Measurements from ENCODE around the gene MAP3K5.
"Not testable (repeated sequence)": the region's sequence is repeated elsewhere in the genome, so short reads cannot be mapped to it uniquely, and the experiment has no call there.

Gene MAP3K5

DNA sequence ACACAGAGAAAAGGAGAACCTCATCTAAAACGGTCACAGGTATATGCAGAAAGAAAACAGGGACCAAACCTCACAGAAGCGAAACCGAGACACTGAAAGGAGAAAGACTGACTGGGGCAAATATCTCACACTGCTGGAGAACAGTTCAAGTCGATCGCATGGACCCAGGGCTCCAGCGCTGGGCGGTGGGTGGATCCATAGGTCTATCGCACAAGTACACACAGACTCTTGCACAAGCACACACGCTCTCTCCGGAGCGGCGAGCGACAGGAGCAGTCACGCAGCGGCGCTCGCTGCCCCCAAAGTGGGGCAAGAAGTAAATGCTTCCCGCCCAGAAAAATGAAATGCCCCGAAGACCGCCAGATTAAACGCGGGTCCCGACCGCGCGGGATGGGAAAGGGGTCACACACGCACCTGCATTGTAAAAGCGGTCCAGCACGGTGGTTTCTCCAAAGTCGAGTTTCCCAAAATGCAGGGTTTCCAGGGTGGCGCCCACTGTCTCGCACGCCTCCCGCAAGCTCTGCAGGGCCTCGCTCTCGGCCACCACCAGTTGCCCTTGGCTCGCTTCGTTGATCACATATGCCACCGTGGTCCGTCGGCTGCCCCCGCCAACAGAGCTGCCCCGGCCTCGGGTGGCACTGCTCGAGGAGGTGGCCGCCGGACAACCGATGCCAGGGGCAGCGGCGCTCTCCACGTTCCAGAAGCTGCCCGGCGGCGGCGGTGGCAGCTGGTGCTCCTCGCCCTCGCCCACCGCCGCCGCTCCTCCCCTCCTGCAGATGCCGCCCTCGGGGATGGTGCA, 782 bp downstream of the MAP3K5 start:
- peak; percentile 40 for DNase-seq (ENCODE audit: low read depth, low spot score)

DNA sequence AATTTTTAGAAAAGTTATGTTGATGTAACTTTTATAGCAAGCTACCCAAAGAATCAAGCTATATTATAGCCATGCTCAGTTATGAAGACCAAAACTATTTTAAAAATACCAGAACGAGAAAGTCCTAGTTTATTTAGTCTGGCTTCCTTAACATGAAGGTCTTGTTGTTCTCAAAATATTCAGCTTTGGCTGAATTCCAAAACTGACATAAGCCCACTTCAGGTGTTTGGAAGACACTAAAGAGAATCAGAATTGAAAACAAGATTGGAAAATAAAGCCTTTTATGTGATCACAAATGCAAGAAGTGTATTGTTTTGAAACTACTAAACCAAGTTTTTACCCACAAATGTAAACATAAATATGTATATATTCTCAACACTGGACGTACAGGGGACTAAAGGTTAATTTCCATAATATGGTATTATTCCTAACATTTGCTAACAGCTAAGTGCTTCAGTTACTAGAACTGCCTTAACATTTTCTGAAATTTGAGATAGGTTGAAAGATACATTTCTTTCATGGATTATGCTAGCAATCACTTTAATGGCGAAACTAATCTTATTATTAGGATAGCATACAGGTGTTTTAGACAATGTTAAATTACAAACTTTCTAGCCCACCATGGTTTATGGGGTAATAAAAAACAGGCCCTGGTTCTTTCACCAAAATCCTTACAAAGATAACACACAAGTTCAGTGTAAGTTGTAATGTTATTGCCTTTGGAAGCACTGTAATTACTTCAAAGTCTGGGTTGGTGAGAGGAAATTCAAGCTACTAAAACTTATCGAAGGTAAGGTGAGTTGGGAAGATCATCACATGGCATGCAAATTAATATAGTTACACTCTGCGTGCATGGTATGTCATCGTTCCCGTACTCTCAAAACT, 1.6 kb downstream of the MAP3K5 start:
- DNase-seq (ENCODE audit: low read depth, low spot score) = no peak

DNA sequence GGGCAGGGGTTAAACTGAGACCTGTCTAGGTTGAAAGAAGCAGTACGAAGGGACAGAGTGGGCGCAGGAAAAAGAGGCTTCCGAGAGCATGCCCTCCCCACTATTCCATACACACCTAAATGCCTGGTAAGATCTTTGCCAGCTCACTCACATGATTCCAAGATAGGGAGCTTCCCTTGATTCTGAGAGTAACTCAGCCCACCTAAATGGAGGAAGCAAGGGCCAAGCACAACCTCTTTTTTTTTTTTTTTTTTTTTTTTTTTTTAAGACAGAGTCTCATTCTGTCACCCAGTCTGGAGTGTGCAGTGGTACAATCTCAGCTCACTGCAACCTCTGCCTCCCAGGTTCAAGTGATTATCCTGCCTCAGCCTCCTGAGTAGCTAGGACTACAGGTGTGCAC, 2.8 kb downstream of the MAP3K5 start:
- DNase-seq (ENCODE audit: low read depth, low spot score) = not testable (repeated sequence)

DNA sequence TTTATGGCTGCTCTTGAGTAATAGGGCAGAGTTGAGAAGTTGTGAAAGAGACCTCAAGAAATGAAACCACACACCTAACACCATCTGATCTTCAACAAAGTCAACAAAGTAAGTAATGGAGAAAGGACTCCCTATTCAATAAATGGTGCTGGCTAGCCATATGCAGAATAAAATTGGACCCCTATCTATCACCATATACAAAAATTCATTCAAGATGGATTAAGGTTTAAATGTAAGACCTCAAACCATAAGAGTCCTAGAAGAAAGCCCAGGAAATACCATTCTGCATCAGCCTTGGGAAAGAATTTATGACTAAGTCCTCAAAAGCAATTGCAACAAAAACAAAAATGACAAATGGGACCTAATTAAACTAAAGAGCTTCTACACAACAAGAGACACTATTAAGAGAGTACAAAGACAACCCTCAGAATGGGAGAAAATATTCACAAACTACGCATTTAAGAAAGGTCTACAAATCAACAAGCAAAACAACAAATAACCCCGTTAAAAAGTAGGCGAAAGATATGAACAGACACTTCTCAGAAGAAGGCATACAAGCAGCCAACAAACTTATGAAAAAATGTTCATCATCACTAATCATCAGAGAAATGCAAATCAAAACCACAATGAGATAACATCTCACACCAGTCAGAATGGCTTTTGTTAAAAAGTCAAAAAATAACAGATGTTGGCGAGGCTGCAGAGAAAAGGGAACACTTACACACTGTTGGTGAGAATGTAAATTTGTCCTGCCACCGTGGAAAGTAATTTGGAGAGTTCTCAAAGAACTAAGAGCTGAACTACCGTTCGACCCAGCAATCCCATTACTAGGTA, 4.0 kb downstream of the MAP3K5 start:
- DNase-seq (ENCODE audit: low read depth, low spot score) = no peak

DNA sequence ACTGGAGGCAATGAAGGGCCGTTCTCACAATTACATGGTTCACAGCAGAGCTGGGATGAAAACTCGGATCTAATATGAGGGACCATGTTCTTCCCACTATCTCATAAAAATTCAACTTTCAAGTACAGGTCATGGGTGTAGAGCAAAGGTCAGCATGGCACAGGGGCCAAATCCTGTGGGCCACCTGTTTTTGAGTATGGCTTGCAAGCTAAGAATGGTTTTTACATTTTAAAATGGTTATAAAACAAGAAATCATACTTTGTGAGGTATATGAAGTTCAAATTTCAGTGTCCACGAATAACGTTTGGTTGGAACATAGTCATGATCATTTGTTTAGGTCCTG, 4.6 kb downstream of the MAP3K5 start:
- no peak for DNase-seq (ENCODE audit: low read depth, low spot score)

DNA sequence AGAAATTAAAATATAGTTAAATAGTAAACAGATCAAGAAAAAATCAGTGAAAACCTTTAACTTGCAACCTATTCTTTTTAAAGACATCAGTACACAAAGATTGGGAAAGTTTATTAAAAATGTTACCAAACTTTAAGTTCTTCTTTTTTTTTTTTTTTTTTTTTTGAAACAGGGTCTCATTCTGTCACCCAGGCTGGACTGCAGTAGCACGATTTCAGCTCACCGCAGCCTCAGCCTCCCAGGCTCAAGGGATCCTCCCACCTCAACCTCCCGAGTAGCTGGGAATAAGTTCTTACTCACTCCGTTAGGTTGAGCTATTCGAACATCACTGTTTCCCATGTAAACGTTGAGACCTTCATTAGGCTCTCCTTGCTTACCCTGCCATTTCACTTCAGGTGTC, 5.6 kb downstream of the MAP3K5 start:
- no peak for DNase-seq (ENCODE audit: low read depth, low spot score)

DNA sequence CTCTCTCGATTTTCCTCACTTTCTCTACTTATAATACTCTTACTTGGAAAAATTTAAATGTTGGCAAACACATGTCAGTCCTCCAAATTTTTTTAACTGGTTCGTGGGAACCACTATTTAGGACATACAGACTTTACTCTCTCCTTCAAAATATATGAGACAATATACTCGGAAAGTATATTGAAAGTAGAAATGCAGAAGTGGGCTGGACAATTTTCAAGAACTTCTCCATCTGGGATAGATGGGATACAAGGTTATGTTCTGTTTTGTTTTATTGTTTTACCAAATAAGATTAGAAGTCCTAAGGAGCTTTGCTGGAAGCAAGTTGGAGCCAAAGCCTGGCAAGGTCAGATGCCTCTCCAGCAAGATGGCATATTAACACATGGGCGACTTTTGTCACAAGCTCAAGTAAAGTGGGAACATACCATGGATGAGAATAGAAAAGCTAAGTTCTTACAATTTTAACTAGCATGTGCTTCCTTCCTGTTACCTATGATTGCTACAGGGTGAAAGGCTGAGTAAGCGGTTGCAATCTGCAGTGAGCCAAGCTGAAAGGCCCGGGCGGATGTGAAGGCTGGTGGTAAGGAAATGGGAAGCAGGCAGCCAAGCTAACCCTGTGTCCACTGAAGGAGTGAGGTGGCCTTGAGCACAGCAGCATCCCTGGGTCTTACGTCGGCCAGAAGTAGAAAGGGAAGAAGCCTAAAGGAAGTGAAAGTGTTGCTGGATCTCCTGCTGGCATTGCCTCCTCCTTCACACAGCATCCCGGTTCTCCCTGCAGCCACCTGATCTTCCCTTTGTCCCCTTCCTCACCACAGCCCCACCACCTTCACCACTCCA, 7.1 kb downstream of the MAP3K5 start:
- DNase-seq (ENCODE audit: low read depth, low spot score) = no peak

DNA sequence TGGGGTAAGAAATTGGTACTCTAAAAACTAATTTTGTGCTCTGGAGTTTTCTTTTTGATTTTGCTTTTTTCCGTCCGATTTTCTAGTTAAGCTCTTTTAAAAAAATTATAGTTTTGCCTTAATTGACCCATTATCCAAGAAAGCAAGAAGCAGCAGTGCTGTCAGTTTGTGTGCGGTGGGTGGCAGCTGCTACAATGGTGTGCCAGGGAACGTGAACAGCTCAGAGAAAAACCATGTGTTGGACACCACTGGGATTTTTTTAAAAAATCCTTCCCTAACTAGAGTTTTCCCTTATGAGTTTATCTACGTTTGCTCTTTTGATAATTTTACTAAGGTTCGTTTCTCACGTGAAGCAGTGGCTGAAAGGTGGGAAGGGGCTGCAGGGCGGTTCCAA, 8.0 kb downstream of the MAP3K5 start:
- no peak for DNase-seq (ENCODE audit: low read depth, low spot score)

DNA sequence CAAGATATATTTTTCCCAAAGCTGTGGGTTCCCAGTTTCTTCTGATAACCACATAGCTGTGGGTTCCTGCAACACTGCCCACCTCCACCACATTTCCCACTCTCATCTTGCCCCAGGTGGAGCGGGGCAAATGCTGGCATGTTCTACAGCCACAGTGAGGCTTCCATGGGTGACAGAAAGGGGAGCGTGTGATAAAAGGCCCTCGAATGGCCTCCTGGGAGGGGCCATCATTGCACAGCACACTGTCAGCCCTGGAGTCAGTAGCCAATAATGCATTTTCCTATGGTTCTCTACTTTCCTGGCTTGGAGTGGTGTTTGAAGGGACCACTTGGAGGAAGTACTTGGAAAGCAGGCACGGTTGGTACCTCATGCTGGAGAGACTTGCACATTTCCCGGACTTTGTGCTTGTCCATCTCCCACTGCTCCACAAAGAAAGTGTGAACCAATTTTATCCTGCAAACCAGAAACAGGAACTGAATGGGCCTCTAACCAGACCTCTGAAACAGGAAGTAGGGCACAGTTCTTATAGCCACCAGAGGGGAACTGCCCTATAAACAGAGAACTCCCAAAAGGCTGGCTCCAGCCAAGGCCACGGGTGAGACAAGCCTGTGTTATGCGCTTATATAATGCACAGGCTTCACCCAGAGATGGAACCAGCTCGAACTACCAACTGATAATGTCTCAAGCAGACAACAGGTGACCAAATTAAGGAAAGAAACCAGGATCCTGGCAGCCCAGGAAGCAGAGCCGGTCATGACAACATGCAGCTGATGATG, 8.6 kb downstream of the MAP3K5 start:
- DNase-seq (ENCODE audit: low read depth, low spot score) = no peak

DNA sequence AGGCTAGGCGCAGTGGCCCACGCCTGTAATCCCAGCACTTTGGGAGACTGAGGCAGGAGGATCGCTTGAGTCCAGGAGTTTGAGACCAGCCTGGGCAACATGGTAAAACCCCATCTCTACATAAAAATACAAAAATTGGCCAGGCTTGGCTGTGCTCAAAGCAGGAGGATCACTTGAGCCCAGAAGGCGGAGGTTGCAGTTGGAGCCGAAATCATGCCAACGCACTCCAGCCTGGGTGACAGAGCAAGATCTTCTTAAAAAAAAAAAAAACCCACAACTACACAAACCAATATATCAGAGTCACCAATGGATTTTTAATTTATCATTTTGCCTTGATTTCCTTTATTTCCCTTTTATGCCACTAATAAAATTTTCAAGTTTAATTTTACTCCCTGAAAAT, 9.3 kb downstream of the MAP3K5 start:
- DNase-seq (ENCODE audit: low read depth, low spot score) = no peak

DNA sequence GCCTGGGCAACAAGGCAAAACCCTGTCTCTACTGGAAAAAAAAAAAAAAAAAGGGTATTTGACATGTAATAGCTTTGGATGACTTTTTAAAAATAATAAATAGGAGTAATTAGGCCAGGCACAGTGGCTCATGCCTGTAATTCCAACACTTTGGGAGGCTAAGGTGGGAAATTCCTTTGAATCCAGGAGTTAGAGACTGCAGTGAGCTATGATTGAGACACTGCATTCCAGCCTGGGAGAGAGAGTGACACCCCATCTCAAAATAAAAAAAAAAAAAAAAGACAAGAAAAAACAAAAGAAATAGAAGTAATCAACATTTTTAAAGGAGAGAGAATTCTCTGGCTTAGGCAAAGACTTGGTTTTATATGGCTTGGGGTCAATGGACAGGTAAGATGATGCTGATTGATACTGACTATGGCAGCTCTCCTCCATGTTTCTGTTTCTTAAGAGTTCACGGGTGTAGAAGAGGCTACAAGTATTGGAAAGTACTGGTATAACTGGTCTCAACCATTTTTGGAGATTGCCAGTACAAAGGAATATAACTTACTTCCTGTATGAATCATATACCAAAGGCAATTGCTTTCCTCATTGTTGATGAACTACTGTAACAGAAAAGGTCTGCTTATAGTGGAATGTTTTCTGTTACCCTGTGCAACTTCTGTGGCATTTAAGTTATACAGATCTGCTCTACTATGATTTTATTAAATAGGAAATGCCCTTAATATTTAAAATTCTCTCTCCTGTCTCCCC, 10.1 kb downstream of the MAP3K5 start:
- no peak for DNase-seq (ENCODE audit: low read depth, low spot score)

DNA sequence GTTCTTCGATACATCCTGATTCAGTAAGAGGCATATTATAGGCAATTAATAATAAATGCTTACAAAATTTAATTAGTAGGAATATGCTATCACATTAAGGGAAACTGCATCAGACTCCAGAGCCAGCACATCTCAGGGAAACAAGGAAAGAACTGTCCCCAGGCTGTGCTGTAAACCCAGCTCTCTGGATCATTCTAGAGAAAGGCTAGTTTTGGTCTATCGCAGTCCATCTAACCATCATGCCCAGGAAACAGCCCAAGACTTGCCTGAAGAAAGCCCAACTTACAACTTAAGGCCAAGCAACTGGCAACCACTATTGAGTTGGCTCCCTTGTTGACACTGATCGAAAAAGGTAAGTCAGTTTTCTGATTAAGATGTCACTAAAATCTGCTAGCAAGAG, 11.3 kb downstream of the MAP3K5 start:
- no peak for DNase-seq (ENCODE audit: low read depth, low spot score)

DNA sequence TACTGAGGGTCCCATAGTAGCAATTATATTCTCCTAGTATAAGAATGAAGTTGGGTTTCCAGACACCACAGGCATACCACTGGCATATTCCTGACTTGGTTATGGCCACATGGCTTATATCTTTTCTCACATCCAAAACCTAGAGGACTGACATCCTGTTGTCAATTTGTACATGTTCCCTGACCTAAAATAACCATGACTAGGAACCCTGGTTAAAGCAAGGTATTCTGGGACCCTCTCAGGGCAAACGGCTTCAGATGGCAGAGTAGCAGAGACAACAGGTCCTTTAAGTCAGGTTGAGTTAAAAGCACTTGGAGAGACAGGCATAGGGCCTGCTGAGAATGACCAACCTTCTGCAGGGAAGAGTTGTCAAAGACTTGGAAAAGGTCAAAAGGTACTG, 12.6 kb downstream of the MAP3K5 start:
- no peak for DNase-seq (ENCODE audit: low read depth, low spot score)

DNA sequence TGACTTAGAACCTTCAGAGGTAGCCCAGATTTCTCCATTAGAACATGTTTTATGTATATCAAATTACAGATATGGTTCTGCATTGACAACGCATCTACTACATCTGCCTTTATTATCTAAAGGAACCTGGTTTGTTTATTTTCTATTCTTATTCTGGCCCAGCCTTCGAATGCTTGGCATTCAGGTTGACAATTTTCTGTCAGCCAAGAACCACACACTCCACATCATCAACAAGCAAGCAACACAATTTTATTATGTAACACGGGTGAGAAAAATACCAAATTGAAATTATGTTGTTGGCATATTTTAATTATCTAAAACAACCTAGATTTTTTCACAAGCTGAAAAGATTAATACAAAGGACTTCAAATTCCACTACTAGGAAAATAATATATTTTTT, 14.6 kb downstream of the MAP3K5 start:
- DNase-seq (ENCODE audit: low read depth, low spot score) = no peak

DNA sequence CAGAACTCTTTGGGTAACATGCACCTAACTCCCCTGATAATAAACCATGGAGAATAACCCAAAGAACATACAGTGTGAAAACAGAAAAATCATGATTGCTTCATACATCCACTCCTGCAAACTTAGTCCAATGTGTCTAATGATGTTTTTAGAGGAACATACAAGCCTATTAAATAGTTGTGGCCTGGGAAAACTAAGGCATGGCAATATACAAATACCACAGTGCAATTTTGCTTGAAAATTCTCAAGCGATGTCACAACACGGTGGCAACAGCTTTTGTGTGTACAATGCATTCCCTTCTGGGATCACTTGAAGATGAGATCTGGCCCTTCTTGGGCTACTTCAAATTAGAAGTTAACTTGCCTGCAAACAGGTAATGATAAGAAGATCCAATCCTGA, 16.7 kb downstream of the MAP3K5 start:
- DNase-seq (ENCODE audit: low read depth, low spot score) = no peak

DNA sequence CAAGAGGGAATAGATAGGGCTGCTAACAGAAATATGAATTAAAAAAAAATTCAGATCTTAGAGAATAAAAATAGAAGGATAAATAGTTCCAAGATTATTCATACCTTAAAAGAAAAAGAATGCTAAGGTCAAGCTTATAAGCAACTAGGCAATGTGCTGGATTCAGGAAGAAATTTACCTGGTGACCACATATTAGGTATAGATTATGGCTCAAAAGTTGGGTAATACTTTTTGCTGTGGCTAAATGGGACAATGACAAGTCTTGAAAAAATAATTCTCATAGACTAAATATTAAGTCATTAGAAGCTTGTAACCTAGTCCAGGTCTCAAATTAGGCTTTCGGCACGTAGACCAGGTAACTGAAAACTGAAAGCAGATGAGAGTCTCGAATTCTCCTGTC, 17.2 kb downstream of the MAP3K5 start:
- DNase-seq (ENCODE audit: low read depth, low spot score) = no peak

DNA sequence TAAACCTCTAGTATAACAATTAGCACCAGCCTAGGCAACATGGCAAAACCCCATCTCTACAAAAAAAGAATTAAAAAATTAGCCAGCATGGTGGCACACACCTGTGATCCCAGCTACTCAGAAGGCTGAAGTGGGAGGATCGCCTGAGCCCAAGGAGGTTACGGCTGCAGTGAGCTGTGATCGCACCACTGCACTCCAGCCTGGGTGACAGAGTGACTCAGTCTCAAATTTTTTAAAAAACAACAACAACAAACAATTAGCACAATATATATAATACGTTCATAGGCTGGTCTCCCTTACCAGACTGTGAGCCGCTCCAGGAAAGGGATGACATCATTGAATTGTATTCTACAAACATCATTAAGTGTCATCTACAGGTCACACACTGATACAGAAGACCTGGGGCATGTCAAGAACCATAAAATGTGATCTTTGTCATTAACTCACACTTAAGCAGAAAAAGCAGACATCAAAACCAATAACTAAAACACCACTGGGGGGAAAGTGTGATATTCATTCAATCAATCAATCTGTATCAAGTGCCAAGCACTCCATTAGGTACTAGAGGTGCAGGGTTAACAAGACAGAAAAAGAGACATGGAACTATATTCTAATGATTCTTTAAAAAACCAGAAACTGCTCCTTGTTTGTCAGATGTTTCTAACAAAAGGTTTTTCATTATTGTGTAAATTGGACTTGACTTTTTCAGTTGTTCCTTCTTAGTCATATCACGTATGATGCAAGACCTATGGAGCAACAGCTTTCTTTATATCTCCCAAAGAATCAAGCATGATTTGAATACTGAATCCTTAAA, 17.8 kb downstream of the MAP3K5 start:
- DNase-seq (ENCODE audit: low read depth, low spot score) = no peak

DNA sequence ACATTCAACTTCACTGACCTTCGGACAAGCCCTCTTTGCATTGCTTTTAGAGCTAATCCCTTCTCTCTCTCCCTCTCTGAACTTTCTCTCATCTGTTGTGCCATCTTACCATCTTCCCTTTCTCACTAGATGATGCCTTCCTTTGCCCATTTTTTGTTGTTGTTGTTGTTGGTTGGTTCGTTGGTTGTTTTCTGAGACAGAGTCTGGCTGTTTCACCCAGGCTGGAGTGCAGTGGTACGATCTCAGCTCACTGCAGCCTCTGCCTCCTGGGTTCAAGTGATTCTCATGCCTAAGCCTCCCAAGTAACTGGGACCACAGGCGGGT, 18.8 kb downstream of the MAP3K5 start:
- no peak for DNase-seq (ENCODE audit: low read depth, low spot score)
